ENCODE measurements around the gene KRT12.
"Not testable (repeated sequence)": the region's sequence is repeated elsewhere in the genome, so short reads cannot be mapped to it uniquely, and the experiment has no call there.

The KRT12 gene

GRCh38 chr17:40870136-40870535 lies 3.1 kb upstream of the KRT12 start:
- no peak for TF ChIP-seq ZNF274 (IDR thresholded peaks at IDR 0.05; ENCODE audit: low read depth, low read length)

DNA sequence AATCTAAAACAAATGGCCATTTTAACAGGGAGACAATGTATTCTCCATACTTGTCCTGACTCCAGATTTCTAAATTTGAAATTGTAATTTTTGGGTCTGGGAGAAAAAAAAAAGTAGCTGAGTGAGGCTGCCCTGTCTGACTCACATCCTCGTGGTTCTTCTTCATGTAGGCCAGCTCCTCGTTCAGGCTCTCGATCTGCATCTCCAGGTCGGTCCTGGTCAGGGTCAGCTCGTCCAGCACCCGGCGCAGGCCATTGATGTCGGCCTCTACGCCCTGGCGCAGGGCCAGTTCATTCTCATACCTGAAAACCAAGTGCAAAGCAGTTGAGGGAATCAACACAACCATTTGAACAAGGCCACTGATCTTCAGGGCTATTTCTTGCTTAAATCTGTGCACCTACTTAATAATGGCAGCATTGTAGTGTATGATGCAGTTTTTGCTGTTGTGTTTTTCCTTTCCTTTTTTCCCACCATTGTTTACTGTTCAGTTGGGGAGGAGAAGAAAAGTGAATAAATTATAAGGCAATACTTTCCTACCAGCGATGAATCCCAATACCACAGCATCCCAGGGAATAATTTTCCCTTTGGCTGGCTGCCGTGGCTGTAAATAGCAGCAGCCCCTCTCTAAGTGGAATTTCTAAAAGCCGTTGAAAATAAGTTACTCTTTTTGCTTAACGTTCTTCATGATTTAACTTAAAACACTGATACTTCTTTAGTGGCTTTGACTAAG lies 2.2 kb downstream of the KRT12 start:
- no peak for TF ChIP-seq ZNF274 (IDR thresholded peaks at IDR 0.05; ENCODE audit: low read depth, low read length)

More at GRCh38 chr17:40870136-40870535, 3.1 kb upstream of the KRT12 start:
- no peak overlapping the region for H3K4me3 ChIP-seq (ENCODE audit: low read length)

GRCh38 chr17:40862985-40863733 lies 3.9 kb downstream of the KRT12 start:
- no peak overlapping the region for H3K4me3 ChIP-seq (ENCODE audit: low read length)
- no peak for TF ChIP-seq ZNF274 (IDR thresholded peaks at IDR 0.05; ENCODE audit: low read depth, low read length)

More for the DNA sequence above, 2.2 kb downstream of the KRT12 start:
- H3K4me3 ChIP-seq (ENCODE audit: low read length) = no peak overlapping the region

- TF ChIP-seq ZNF274 (IDR thresholded peaks at IDR 0.05; ENCODE audit: low read depth, low read length) = no peak
- H3K4me3 ChIP-seq (ENCODE audit: low read length) = no peak overlapping the region
Observed at GRCh38 chr17:40859536-40859935, 7.5 kb downstream of the KRT12 start.

DNA sequence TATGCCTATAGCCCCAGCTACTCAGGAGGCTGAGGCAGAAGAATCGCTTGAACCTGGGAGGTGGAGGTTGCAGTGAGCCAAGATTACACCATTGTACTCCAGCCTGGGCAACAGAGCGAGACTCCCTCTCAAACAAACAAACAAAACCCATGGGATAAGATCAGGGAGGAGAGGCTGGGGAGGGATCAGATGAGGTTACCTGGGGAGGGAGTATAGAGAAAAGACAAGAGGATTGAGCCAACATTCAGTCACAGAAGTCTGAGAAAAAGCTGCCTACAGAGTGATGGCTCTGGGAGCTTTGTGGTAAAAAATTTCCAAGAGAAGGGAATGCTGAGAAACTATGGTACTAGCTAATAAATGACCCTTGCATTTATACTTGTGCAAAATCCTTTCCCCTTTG lies 8.4 kb downstream of the KRT12 start:
- not testable (repeated sequence) for H3K4me3 ChIP-seq (ENCODE audit: low read length)

GRCh38 chr17:40857535-40857934 lies 9.5 kb downstream of the KRT12 start:
- no peak for TF ChIP-seq ZNF274 (IDR thresholded peaks at IDR 0.05; ENCODE audit: low read depth, low read length)
- H3K4me3 ChIP-seq (ENCODE audit: low read length) = no peak overlapping the region

GRCh38 chr17:40854175-40854814 lies 12.7 kb downstream of the KRT12 start:
- no peak for TF ChIP-seq ZNF274 (IDR thresholded peaks at IDR 0.05; ENCODE audit: low read depth, low read length)
- no peak overlapping the region for H3K4me3 ChIP-seq (ENCODE audit: low read length)

DNA sequence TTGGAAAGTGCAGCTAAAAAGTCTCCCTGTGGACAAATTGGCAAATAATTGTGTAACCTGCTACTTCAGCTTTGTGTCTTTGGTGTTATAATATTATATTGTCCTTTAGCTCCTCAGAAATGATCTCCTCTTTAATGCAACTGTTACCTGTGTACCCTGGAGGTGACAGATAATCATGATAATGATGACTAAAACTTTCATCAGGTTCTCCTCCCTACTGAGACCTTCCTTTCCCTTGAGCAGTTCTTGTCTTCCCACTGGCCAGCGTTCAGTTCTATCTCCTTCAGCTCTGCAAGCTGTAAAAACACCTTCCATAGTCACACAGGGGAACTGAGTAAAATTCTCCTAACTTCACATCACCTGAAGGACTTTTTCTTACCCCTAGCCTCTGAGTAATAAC lies 14.7 kb downstream of the KRT12 start:
- H3K4me3 ChIP-seq (ENCODE audit: low read length) = no peak overlapping the region
- no peak for TF ChIP-seq ZNF274 (IDR thresholded peaks at IDR 0.05; ENCODE audit: low read depth, low read length)

- H3K4me3 ChIP-seq (ENCODE audit: low read length) = no peak overlapping the region
- TF ChIP-seq ZNF274 (IDR thresholded peaks at IDR 0.05; ENCODE audit: low read depth, low read length) = no peak
Observed at GRCh38 chr17:40850293-40850972, 16.6 kb downstream of the KRT12 start.

DNA sequence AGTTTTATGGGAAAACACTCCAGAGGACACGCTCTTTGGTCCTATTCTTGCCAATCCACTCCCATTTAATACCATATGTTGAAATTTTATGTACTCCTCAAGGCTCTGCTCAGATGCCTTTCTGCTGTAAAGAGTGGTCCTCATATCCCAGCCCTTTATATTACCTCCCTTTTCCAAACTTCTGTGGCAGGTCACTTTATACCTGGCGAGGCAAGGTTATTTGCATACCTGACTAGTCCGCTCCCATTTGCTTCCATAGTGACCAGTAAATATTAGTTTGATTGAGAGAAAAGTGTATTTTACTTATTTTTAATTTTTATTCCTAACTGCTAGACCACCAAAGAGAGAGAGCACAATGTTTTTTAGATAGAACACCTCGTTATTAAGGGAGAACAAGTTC lies 17.3 kb downstream of the KRT12 start:
- no peak overlapping the region for H3K4me3 ChIP-seq (ENCODE audit: low read length)
- no peak for TF ChIP-seq ZNF274 (IDR thresholded peaks at IDR 0.05; ENCODE audit: low read depth, low read length)

DNA sequence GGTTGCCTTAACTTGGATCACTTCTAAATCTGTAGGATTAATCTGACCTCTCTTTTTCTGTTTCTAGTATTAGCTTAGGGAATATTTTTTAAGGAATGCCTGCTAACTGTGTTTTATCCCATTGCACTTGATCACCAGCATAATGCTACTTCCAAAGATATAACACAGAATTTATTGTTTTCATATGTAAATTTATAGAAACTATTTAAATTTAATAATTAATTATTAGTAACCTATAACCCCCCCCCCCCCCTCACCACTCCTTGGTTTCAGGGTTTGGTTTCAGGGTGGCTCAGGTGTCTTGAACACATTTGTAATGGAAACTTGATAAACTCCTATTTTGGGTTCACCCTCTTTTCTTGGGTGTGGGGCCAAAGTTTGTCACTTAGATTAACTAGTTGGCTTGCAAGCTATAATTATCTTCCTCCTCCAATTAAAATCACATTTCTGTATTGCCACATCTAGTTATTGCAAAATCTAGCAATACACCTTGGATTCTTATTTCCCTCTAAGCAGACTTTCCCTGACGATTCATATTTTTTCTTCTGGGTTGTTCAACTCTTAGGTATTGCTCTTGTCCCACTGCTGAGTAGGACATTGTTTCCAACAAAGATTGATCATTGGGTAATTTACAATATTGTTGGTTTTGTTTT lies 18.3 kb downstream of the KRT12 start:
- TF ChIP-seq ZNF274 (IDR thresholded peaks at IDR 0.05; ENCODE audit: low read depth, low read length) = no peak

DNA sequence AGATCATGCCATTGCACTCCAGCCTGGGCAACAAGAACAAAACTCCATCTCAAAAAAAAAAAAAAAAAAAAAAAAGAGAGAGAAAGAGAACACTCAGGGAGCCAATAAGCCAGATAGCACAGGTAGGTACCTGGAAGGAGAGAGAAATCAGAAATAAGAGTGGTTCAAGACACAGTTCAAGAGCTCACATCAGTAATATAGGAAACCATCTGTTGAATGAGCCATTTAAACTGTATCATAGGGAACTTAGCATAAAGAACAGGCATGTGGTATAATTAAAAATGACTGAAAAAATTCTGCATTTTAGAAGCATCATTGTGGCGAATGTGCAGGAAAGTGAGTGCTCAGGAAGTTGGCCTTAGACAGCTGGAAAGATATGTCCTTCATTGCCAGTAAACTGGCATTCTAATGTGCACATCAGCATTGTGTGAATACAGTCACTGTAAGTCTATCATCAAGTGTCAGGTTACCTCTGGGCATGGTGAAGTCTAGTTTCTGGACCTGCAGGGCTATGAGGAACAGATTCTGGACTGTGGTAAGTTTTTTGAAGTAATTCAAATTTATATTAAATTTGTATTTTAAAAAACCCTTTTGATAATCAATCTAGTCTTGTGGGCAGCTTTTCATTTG lies 20.4 kb downstream of the KRT12 start:
- TF ChIP-seq ZNF274 (IDR thresholded peaks at IDR 0.05; ENCODE audit: low read depth, low read length) = no peak
- H3K4me3 ChIP-seq (ENCODE audit: low read length) = no peak overlapping the region

More for the DNA sequence above, 18.3 kb downstream of the KRT12 start:
- no peak overlapping the region for H3K4me3 ChIP-seq (ENCODE audit: low read length)

DNA sequence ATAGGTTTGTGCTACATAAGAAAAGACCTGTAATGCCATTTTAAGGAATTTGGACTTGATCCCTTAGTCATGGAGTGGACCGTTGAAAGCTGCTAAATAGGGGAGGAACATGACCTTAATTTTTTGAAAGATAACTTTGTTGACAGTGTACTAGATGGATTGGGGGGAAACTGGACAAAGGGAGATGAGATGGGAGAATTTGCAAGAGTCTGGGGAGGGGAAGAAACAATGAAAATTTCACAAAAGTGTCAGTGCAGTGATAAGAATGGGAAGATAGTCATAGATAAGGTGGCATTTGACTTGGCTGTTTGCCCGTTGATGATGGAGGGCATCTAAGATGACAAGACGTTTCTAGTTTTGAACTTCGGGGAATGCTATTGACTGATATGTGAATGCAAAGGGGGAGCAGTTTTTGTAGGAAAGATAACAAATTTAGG lies 22.3 kb downstream of the KRT12 start:
- no peak for TF ChIP-seq ZNF274 (IDR thresholded peaks at IDR 0.05; ENCODE audit: low read depth, low read length)
- no peak overlapping the region for H3K4me3 ChIP-seq (ENCODE audit: low read length)
